Right lobe of liver (tissue), 4 donors: ENCODE results near the gene ARHGEF10L.

Source experiments
- CTCF ChIP-seq, 4 donors: fragments of 200-600 bp in 3 of 4; fragments of 450-650 bp in 1 of 4; IDR thresholded peaks; one replicate each; pipeline versions ENCODE4 v1.5.1 to v1.8.0; 2016 to 2022; ENCODE audit warnings: antibody characterized with exemption in 4 of 4, mild to moderate bottlenecking in 2 of 4
- POLR2A ChIP-seq: fragments of 450-650 bp; IDR thresholded peaks from one replicate; pipeline ENCODE4 v1.6.1; 2017; ENCODE audit warnings: antibody characterized with exemption, mild to moderate bottlenecking
- donor health status: DM: no; HTN: no; CAD: no.
- donor health status: DM: no; HTN: no; CAD: no.
- donor health status: DM: no; HTN: yes; CAD: no.

- no peak for TF ChIP-seq POLR2A
- no peak for TF ChIP-seq CTCF (IDR thresholded peaks at IDR 0.05)
Observed at GRCh38 chr1:17529381-17529780, 10.1 kb upstream of the ARHGEF10L start.
